GM06990 (cell line): ENCODE measurements around the gene SOBP.

ENCODE experiments used
- DNase-seq: peaks from one replicate; pipeline ENCODE4 v3.0.0-alpha.2; 2011; ENCODE audit not compliant: insufficient read length; ENCODE audit errors: extremely low read depth
- H3K27me3 ChIP-seq: replicated peaks from 2 replicates; pipeline ENCODE4 v1.6.0; 2011; ENCODE audit warnings: low read length; ENCODE audit not compliant: control insufficient read depth, insufficient read depth
- H3K36me3 ChIP-seq: 2 replicates; pipeline ENCODE4 v1.5.1; 2011; ENCODE audit warnings: low read length; ENCODE audit not compliant: control insufficient read depth, insufficient read depth
- H3K4me3 ChIP-seq: replicated peaks from 2 replicates; pipeline ENCODE4 v1.5.1; 2011; ENCODE audit warnings: low read depth, mild to moderate bottlenecking, control low read depth, low read length
- TF ChIP-seq, protein P1 (sequence below): IDR thresholded peaks from 2 replicates; pipeline ENCODE4 v1.5.1; 2011; ENCODE audit warnings: low read length, control low read depth, mild to moderate bottlenecking, inconsistent platforms; ENCODE audit not compliant: insufficient read depth, poor library complexity, severe bottlenecking

The SOBP gene

DNA sequence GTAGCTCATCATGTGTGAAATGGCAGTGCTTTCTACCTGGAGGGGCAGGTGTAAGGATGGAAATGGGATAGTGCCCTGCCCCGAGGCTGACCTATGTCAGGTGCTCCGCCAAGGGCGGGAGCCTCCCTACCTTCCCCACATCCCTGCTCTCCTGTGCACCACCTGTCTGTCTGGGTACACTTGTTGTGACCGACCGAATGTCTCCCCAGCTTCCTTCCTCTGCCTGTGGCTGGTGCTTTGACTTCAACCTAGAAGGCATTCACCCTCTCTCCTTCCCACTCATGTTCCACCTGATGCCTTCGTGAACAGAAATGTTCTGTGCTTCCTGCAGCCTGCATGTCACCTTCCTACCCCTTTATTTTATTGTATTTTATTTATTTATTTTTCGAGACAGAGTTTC, 219.4 kb downstream of the SOBP start:
- DNase-seq: no peak
- Histone ChIP-seq H3K36me3 (no peaks in the 10 kb centered on the region), H3K27me3 (no peaks in the 10 kb centered on the region; the same call in none of the 2 replicates), H3K4me3 (no peak overlapping the region)
- TF ChIP-seq, protein P1, sequence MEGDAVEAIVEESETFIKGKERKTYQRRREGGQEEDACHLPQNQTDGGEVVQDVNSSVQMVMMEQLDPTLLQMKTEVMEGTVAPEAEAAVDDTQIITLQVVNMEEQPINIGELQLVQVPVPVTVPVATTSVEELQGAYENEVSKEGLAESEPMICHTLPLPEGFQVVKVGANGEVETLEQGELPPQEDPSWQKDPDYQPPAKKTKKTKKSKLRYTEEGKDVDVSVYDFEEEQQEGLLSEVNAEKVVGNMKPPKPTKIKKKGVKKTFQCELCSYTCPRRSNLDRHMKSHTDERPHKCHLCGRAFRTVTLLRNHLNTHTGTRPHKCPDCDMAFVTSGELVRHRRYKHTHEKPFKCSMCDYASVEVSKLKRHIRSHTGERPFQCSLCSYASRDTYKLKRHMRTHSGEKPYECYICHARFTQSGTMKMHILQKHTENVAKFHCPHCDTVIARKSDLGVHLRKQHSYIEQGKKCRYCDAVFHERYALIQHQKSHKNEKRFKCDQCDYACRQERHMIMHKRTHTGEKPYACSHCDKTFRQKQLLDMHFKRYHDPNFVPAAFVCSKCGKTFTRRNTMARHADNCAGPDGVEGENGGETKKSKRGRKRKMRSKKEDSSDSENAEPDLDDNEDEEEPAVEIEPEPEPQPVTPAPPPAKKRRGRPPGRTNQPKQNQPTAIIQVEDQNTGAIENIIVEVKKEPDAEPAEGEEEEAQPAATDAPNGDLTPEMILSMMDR: no peak
